Suprapubic skin (tissue), 4 donors: ENCODE results near the gene ABCB6. TPM values are rescaled to one million over a fixed set of nuclear protein-coding genes. Genes with fewer than 3 reads are reported as not detected.

Experiments used
- DNase-seq, 2 donors: peaks; one replicate each; pipeline ENCODE4 v3.0.0-alpha.2; 2019; ENCODE audit warnings: low spot score in 2 of 2
- H3K27ac ChIP-seq: fragments of 200-600 bp; sonication (generic); one replicate; pipeline ENCODE4 v1.5.1; 2019
- H3K27me3 ChIP-seq: fragments of 200-600 bp; sonication (generic); one replicate; pipeline ENCODE4 v1.5.1; 2019
- H3K36me3 ChIP-seq: fragments of 200-600 bp; sonication (generic); one replicate; pipeline ENCODE4 v1.5.1; 2019
- H3K4me1 ChIP-seq: fragments of 200-600 bp; sonication (generic); one replicate; pipeline ENCODE4 v1.5.1; 2019
- H3K4me3 ChIP-seq: fragments of 200-600 bp; sonication (generic); one replicate; pipeline ENCODE4 v1.5.1; 2019; ENCODE audit warnings: mild to moderate bottlenecking
- H3K9me3 ChIP-seq: fragments of 200-600 bp; sonication (generic); one replicate; pipeline ENCODE4 v1.5.1; 2019
- CTCF ChIP-seq, 2 donors: fragments of 200-600 bp in 1 of 2; fragments of 450-650 bp in 1 of 2; sonication (generic) in 1 of 2; IDR thresholded peaks; one replicate each; pipeline ENCODE4 v1.5.1; 2016 to 2019; ENCODE audit warnings: antibody characterized with exemption in 2 of 2, mild to moderate bottlenecking in 1 of 2, moderate library complexity in 1 of 2
- EP300 ChIP-seq: sonication (generic); formaldehyde crosslinking; IDR thresholded peaks from one replicate; pipeline ENCODE4 v1.6.1; 2017; ENCODE audit warnings: antibody characterized with exemption
- POLR2A ChIP-seq, 2 donors: fragments of 450-650 bp; IDR thresholded peaks; one replicate each; pipeline ENCODE4 v1.6.1; 2017; ENCODE audit warnings: antibody characterized with exemption in 2 of 2, mild to moderate bottlenecking in 2 of 2, moderate library complexity in 2 of 2
- POLR2AphosphoS5 ChIP-seq, 3 donors: sonication (generic); formaldehyde crosslinking; IDR thresholded peaks; one replicate each; pipeline ENCODE4 v1.6.1; 2017; ENCODE audit warnings: antibody characterized with exemption in 3 of 3
- WGBS: methylation state at CpG from one replicate; pipeline ENCODE4 v1.1.5; 2018; 5-methylcytosine and 5-hydroxymethylcytosine counted together
- total RNA-seq, 4 donors: library from RNA; depleted of rRNA; stranded (reverse); fragments of >200 nt; gene quantifications; one replicate each; pipeline ENCODE4 v1.1.0, GENCODE V29; 2016

Gene ABCB6
- total RNA-seq, 4 donors from 2014 or later = 16.3 to 24.0 (median 20.7) TPM

GRCh38 chr2:219174801-219175200, 44.0 kb downstream of the ABCB6 start:
- Histone ChIP-seq H3K4me3 (no peak overlapping the region), H3K4me1 (peaks cover 47% of the 10 kb centered on the region), H3K27ac (no peak overlapping the region), H3K27me3 (no peaks in the 10 kb centered on the region), H3K9me3 (no peaks in the 10 kb centered on the region), H3K36me3 (peaks cover 37% of the 10 kb centered on the region)
- DNase-seq = peak in 1 of 2 donors; percentile 38
- WGBS = 80% methylated on average over 7 of the region's 7 CpGs
- TF ChIP-seq POLR2AphosphoS5 (IDR thresholded peaks at IDR 0.05) = no peak

- no peak for DNase-seq
- no peak for TF ChIP-seq EP300
- no peak for TF ChIP-seq POLR2AphosphoS5 (IDR thresholded peaks at IDR 0.05)
- no peak for TF ChIP-seq POLR2A (IDR thresholded peaks at IDR 0.05)
- TF ChIP-seq CTCF (IDR thresholded peaks at IDR 0.05) = no peak
- 84% methylated on average over 3 of the region's 3 CpGs for WGBS
- H3K36me3 ChIP-seq = peaks cover 33% of the 10 kb centered on the region
- H3K27me3 ChIP-seq = no peaks in the 10 kb centered on the region
- H3K27ac ChIP-seq = no peak overlapping the region
- H3K9me3 ChIP-seq = no peaks in the 10 kb centered on the region
- H3K4me1 ChIP-seq = peaks cover 40% of the 10 kb centered on the region
- H3K4me3 ChIP-seq = no peak overlapping the region
Measured at GRCh38 chr2:219174146-219174545, 44.6 kb downstream of the ABCB6 start.

- Histone ChIP-seq H3K36me3 (peaks cover 33% of the 10 kb centered on the region), H3K4me1 (peaks cover 32% of the 10 kb centered on the region), H3K27ac (no peak overlapping the region), H3K27me3 (no peaks in the 10 kb centered on the region), H3K4me3 (no peak overlapping the region), H3K9me3 (no peaks in the 10 kb centered on the region)
- DNase-seq = no peak
- WGBS = 93% methylated on average over 6 of the region's 6 CpGs
- TF ChIP-seq POLR2A (IDR thresholded peaks at IDR 0.05) (no peak), EP300 (no peak)
Measured at GRCh38 chr2:219173176-219173575, 45.6 kb downstream of the ABCB6 start.

GRCh38 chr2:219172231-219173154, 46.3 kb downstream of the ABCB6 start:
- Histone ChIP-seq H3K4me3 (no peak overlapping the region), H3K4me1 (peaks cover 32% of the 10 kb centered on the region), H3K36me3 (peaks cover 33% of the 10 kb centered on the region), H3K27me3 (no peaks in the 10 kb centered on the region), H3K27ac (no peak overlapping the region), H3K9me3 (no peaks in the 10 kb centered on the region)
- no peak for TF ChIP-seq CTCF (IDR thresholded peaks at IDR 0.05)
- TF ChIP-seq EP300 = no peak
- TF ChIP-seq POLR2A (IDR thresholded peaks at IDR 0.05) = no peak
- TF ChIP-seq POLR2AphosphoS5 (IDR thresholded peaks at IDR 0.05) = no peak
- DNase-seq = no peak
- 90% methylated on average over 16 of the region's 16 CpGs for WGBS

GRCh38 chr2:219171231-219171651, 47.5 kb downstream of the ABCB6 start:
- H3K36me3 ChIP-seq = peaks cover 33% of the 10 kb centered on the region
- no peaks in the 10 kb centered on the region for H3K27me3 ChIP-seq
- no peak overlapping the region for H3K4me3 ChIP-seq
- DNase-seq = peak in 1 of 2 donors; percentile 84
- H3K27ac ChIP-seq = peak overlapping the region; percentile 46
- no peaks in the 10 kb centered on the region for H3K9me3 ChIP-seq
- peaks cover 32% of the 10 kb centered on the region for H3K4me1 ChIP-seq
- 39% methylated on average over 4 of the region's 6 CpGs for WGBS
- TF ChIP-seq CTCF (IDR thresholded peaks at IDR 0.05) = peak; percentile 63 to 69
- peak in 1 of 3 donors; percentile 35 for TF ChIP-seq POLR2AphosphoS5 (IDR thresholded peaks at IDR 0.05)
- no peak for TF ChIP-seq POLR2A (IDR thresholded peaks at IDR 0.05)
- TF ChIP-seq EP300 = peak; percentile 6

GRCh38 chr2:219169930-219170654, 48.7 kb downstream of the ABCB6 start, which contains the start of gene SLC23A3:
TSS of gene SLC23A3 (minus strand) at chr2:219170029. CDS start at chr2:219169984, 45 bp downstream.
- WGBS = 90% methylated on average over 10 of the region's 10 CpGs
- DNase-seq = no peak
- TF ChIP-seq POLR2AphosphoS5 (IDR thresholded peaks at IDR 0.05) (no peak), EP300 (no peak), CTCF (IDR thresholded peaks at IDR 0.05) (no peak), POLR2A (IDR thresholded peaks at IDR 0.05) (no peak)
- Histone ChIP-seq H3K27ac (no peak within 1 kb of the TSS), H3K9me3 (no peaks in the 10 kb centered on the region), H3K4me1 (peaks cover 20% of the 10 kb centered on the region), H3K4me3 (no peak within 1 kb of the TSS), H3K36me3 (peaks cover 33% of the 10 kb centered on the region), H3K27me3 (no peaks in the 10 kb centered on the region)
